Kidney epithelial cell (primary cell): ENCODE results near the gene SLC9C2. TPM values are rescaled to one million over a fixed set of nuclear protein-coding genes. Genes with fewer than 3 reads are reported as not detected.
"Not testable (repeated sequence)": the region's sequence is repeated elsewhere in the genome, so short reads cannot be mapped to it uniquely, and the experiment has no call there.

Experiments used
- DNase-seq: peaks from one replicate; pipeline ENCODE4 v3.0.0-alpha.2; 2010; ENCODE audit warnings: low read depth
- H3K27me3 ChIP-seq: 2 replicates; pipeline ENCODE4 v1.6.0; 2011; ENCODE audit warnings: low read length; ENCODE audit not compliant: control insufficient read depth, insufficient read depth
- H3K36me3 ChIP-seq: 2 replicates; pipeline ENCODE4 v1.5.1; 2011; ENCODE audit warnings: low read length; ENCODE audit not compliant: control insufficient read depth, insufficient read depth
- H3K4me3 ChIP-seq: 2 replicates; pipeline ENCODE4 v1.5.1; 2011; ENCODE audit warnings: low read depth, mild to moderate bottlenecking, control low read depth, low read length
- CTCF ChIP-seq: IDR thresholded peaks from 2 replicates; pipeline ENCODE4 v1.5.1; 2011; ENCODE audit warnings: mild to moderate bottlenecking, moderate library complexity, low read length, control low read depth, inconsistent platforms; ENCODE audit not compliant: insufficient read depth, poor library complexity, severe bottlenecking
- total RNA-seq: library from RNA; depleted of rRNA; stranded (reverse); fragments of >200 nt; gene quantifications from 2 replicates; pipeline ENCODE4 v1.2.3, GENCODE V29; 2015

The SLC9C2 gene
- total RNA-seq, 1 donor from 2014 or later = not detected

GRCh38 chr1:173470608-173471007, 132.3 kb downstream of the SLC9C2 start:
- H3K36me3 ChIP-seq = no peaks in the 10 kb centered on the region
- H3K4me3 ChIP-seq = no peak overlapping the region
- DNase-seq = no peak
- H3K27me3 ChIP-seq = no peaks in the 10 kb centered on the region
- TF ChIP-seq CTCF = no peak

GRCh38 chr1:173469656-173470055, 133.2 kb downstream of the SLC9C2 start:
- no peaks in the 10 kb centered on the region for H3K27me3 ChIP-seq
- TF ChIP-seq CTCF = no peak
- no peak for DNase-seq
- H3K4me3 ChIP-seq = no peak overlapping the region
- H3K36me3 ChIP-seq = no peaks in the 10 kb centered on the region

GRCh38 chr1:173467426-173467825, 135.4 kb downstream of the SLC9C2 start:
- H3K27me3 ChIP-seq = no peaks in the 10 kb centered on the region
- no peaks in the 10 kb centered on the region for H3K36me3 ChIP-seq
- no peak overlapping the region for H3K4me3 ChIP-seq
- no peak for TF ChIP-seq CTCF
- DNase-seq = no peak

GRCh38 chr1:173464185-173464584, 138.7 kb downstream of the SLC9C2 start:
- DNase-seq, H3K36me3 ChIP-seq, H3K4me3 ChIP-seq, H3K27me3 ChIP-seq: not testable (repeated sequence)

- not testable (repeated sequence) for H3K36me3 ChIP-seq, H3K4me3 ChIP-seq, DNase-seq, H3K27me3 ChIP-seq
Measured at GRCh38 chr1:173462666-173463065, 140.2 kb downstream of the SLC9C2 start.

- TF ChIP-seq CTCF = no peak
- Histone ChIP-seq H3K27me3 (no peaks in the 10 kb centered on the region), H3K36me3 (peaks cover 2% of the 10 kb centered on the region), H3K4me3 (no peak overlapping the region)
- no peak for DNase-seq
Measured at GRCh38 chr1:173459885-173460284, 143.0 kb downstream of the SLC9C2 start.

- DNase-seq = no peak
- no peaks in the 10 kb centered on the region for H3K27me3 ChIP-seq
- TF ChIP-seq CTCF = no peak
Measured at GRCh38 chr1:173454966-173455524, 147.8 kb downstream of the SLC9C2 start.

More at GRCh38 chr1:173454966-173455524, 147.8 kb downstream of the SLC9C2 start:
- Histone ChIP-seq H3K4me3 (no peak overlapping the region), H3K36me3 (no peaks in the 10 kb centered on the region)
